Ovary (tissue), 9 donors: ENCODE measurements around the gene BTG2. TPM values are rescaled to one million over a fixed set of nuclear protein-coding genes. Genes with fewer than 3 reads are reported as not detected.

ENCODE experiments used
- DNase-seq, 5 donors: peaks; one replicate each; pipeline ENCODE4 v3.0.0-alpha.2; 2019 to 2020
- H3K27ac ChIP-seq, 2 donors: fragments of 200-600 bp; one replicate each; pipeline versions ENCODE4 v1.5.1 to v1.8.0; 2019 to 2022
- H3K27me3 ChIP-seq: fragments of 200-600 bp; one replicate; pipeline ENCODE4 v1.8.0; 2022
- H3K36me3 ChIP-seq: fragments of 200-600 bp; sonication (generic); one replicate; pipeline ENCODE4 v1.5.1; 2019
- H3K4me1 ChIP-seq: one replicate; pipeline ENCODE4 v1.8.1; 2013; ENCODE audit warnings: mild to moderate bottlenecking, moderate library complexity; ENCODE audit not compliant: insufficient read depth
- H3K4me3 ChIP-seq: fragments of 200-600 bp; sonication (generic); one replicate; pipeline ENCODE4 v1.5.1; 2017
- H3K9me3 ChIP-seq, 2 donors: fragments of 200-600 bp in 1 of 2; sonication (generic) in 1 of 2; one replicate each; pipeline versions ENCODE4 v1.5.1 to v1.8.1; 2013 to 2019; ENCODE audit warnings: mild to moderate bottlenecking in 1 of 2, moderate library complexity in 1 of 2
- EP300 ChIP-seq: sonication (generic); formaldehyde crosslinking; IDR thresholded peaks from one replicate; pipeline ENCODE4 v1.6.1; 2017; ENCODE audit warnings: antibody characterized with exemption
- POLR2A ChIP-seq: fragments of 450-650 bp; IDR thresholded peaks from one replicate; pipeline ENCODE4 v1.6.1; 2017; ENCODE audit warnings: antibody characterized with exemption, mild to moderate bottlenecking, moderate library complexity
- WGBS, 3 donors: extraction: QIAGEN DNeasy Blood & Tissue Kit in 1 of 3; methylation state at CpG; one replicate each; pipeline versions ENCODE4 v1.1.5 to v1.1.7; 2013 to 2017; 5-methylcytosine and 5-hydroxymethylcytosine counted together
- intact Hi-C, 4 donors: fragments of 100-400 bp; cut with DNase I; formaldehyde crosslinking; loops; one replicate each; pipeline versions ENCODE4 v1.11.0 to v1.15.1; 2022 to 2023
- polyA plus RNA-seq, 2 donors: library from polyadenylated mRNA; stranded (reverse); fragments of 200-250 nt in 1 of 2; fragments of 350-450 nt in 1 of 2; fragmentation: Illumina TruSeq in 1 of 2; extraction: RNeasy Lipid Tissue Mini Kit (QIAGEN cat#74804) in 1 of 2; gene quantifications; one replicate each; pipeline ENCODE4 v1.2.3, GENCODE V29; 2013 to 2014
- total RNA-seq, 7 donors: library from RNA; depleted of rRNA in 2 of 7; stranded (reverse); fragments of >200 nt in 2 of 7; fragmentation: NEBNext Ultra II Directional in 3 of 7; extraction: Animal tissue kit (Norgen Biotek cat#: 25700) in 3 of 7; gene quantifications; one replicate each; pipeline versions ENCODE4 v1.1.0 to v1.2.4, GENCODE V29; 2016 to 2023
- TF ChIP-seq, protein P1 (sequence below), 3 donors: fragments of 450-650 bp in 2 of 3; fragments of 200-600 bp in 1 of 3; IDR thresholded peaks; one replicate each; pipeline versions ENCODE4 v1.5.1 to v1.8.0; 2016 to 2022; ENCODE audit warnings: antibody characterized with exemption in 3 of 3, mild to moderate bottlenecking in 1 of 3
- donor health status: DM: no; HTN: no; CAD: no; lungs with moderate emphysema.
- donor health status: DM: no; HTN: no; CAD: no.
- donor health status: Bipolar disorder and iron deficiency.
- donor health status: DM: yes; HTN: yes; CAD: no.
- donor health status: DM: no; HTN: no; CAD: no.
- donor health status: DM: yes; HTN: yes; CAD: no.

The BTG2 gene
- total and polyA plus RNA-seq, 9 donors, result 113 to 395 (median 202) TPM

DNA sequence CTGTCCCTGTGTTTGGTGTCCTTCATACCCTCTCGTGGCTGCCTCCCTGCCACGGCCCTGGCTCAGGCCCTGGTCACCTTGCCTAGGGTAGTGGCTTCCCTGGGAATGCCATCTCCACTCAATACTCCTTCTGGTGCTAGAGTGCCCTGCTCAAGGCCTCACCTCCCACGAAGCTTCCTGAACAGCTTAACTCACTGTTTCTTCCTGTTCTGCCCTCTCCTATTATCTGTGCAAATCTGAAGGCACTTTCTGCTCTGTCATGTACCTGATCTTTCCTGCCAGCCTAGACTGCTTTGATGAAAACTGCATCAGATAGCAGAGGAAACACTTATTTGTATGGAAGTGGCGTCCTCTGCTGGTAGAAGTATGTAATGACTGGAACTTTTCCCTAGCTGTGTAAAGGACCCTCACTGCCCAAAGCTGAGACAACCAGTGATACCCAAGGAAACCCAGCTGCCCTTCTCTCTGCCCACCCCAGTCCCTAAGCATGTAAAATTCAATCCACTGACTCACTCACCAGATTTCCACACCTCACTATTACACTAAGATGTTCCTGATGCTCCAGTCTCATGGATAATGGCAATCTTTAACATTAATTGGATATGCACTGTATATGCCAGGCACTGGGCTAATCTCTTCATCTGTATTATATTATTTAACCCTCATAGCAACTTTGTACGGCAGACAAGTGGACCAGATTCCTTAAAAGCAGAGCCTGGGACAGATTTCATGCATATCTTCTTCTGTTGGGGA is 36.2 kb upstream of the BTG2 start:
- WGBS, 3 donors, result 36 to 42% (median 39%) methylated on average over 5 of the region's 5 CpGs
- Histone ChIP-seq H3K4me1 (peaks cover 5% of the 10 kb centered on the region), H3K27ac (no peak overlapping the region)

DNA sequence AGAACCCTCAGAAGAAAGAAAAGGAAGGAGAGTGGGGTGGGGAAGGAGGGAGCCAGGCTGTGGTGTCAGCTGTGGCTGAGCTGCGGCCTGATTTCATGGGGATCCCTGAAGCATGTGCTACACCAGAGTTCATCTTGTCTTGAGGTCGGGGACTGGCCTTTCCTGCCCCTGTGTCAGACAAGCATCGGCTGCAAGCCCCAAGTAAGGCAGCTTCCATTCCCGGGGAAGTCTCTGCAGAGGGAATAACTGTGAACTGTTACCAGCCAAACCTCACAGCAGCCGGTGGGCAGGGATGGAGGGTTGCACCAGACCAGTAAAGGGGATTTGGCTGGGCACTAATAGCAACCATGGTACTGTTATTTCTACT is 35.7 kb upstream of the BTG2 start:
- H3K27me3 ChIP-seq, result no peaks in the 10 kb centered on the region
- H3K4me1 ChIP-seq, result peaks cover 5% of the 10 kb centered on the region
- intact Hi-C loops, result loop anchor here (5.0 to 10.0 kb wide), 8 partner anchors 38 to 445 kb away; partner anchors contain the start of gene BTG2 (in 2 of the 4)
- no peaks in the 10 kb centered on the region for H3K9me3 ChIP-seq
- H3K4me3 ChIP-seq, result no peak overlapping the region
- no peak overlapping the region for H3K27ac ChIP-seq
- TF ChIP-seq, protein P1, sequence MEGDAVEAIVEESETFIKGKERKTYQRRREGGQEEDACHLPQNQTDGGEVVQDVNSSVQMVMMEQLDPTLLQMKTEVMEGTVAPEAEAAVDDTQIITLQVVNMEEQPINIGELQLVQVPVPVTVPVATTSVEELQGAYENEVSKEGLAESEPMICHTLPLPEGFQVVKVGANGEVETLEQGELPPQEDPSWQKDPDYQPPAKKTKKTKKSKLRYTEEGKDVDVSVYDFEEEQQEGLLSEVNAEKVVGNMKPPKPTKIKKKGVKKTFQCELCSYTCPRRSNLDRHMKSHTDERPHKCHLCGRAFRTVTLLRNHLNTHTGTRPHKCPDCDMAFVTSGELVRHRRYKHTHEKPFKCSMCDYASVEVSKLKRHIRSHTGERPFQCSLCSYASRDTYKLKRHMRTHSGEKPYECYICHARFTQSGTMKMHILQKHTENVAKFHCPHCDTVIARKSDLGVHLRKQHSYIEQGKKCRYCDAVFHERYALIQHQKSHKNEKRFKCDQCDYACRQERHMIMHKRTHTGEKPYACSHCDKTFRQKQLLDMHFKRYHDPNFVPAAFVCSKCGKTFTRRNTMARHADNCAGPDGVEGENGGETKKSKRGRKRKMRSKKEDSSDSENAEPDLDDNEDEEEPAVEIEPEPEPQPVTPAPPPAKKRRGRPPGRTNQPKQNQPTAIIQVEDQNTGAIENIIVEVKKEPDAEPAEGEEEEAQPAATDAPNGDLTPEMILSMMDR (IDR thresholded peaks at IDR 0.05), result no peak
- TF ChIP-seq POLR2A (no peak), EP300 (no peak)
- H3K36me3 ChIP-seq, result no peaks in the 10 kb centered on the region
- DNase-seq, result peak in 1 of 5 donors; percentile 22
- WGBS, 3 donors, result 57 to 72% (median 62%) methylated on average over 5 of the region's 5 CpGs

More for the DNA sequence above, 36.2 kb upstream of the BTG2 start:
- no peak overlapping the region for H3K4me3 ChIP-seq
- H3K9me3 ChIP-seq, result no peaks in the 10 kb centered on the region
- H3K27me3 ChIP-seq, result no peaks in the 10 kb centered on the region
- peak in 1 of 5 donors; percentile 17 for DNase-seq
- H3K36me3 ChIP-seq, result no peaks in the 10 kb centered on the region
- no peak for TF ChIP-seq POLR2A
- TF ChIP-seq, protein P1 (IDR thresholded peaks at IDR 0.05), result peak; percentile 23 to 89 (median 75)
- intact Hi-C loops, result loop anchor here in 2 of 4 donors (10.0 kb wide), 2 partner anchors 436 to 446 kb away; no protein-coding TSS in a partner anchor

DNA sequence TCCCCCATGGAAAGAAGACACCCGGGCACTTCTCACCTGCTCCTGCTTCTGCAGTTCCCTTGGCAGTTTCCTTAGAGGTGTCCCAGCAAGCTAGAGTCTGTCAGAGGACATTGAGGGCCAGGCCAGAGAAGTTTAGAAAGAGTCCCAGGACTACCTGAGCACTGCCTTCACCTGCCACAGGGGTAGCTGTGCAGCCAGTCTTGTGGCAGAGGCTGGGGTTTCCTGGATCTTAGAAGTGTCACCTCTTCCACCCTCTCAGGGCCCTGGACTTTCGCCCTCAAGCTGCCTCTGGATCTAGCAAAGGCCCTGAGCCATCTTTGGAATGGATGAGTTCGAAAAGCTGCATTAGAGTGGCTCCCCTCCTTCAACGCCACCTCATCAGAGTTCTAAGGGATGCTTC is 34.9 kb upstream of the BTG2 start:
- Histone ChIP-seq H3K4me3 (no peak overlapping the region), H3K36me3 (no peaks in the 10 kb centered on the region), H3K27ac (no peak overlapping the region), H3K9me3 (no peaks in the 10 kb centered on the region), H3K27me3 (no peaks in the 10 kb centered on the region), H3K4me1 (peaks cover 5% of the 10 kb centered on the region)
- no peak for TF ChIP-seq EP300
- no peak for TF ChIP-seq POLR2A
- TF ChIP-seq, protein P1 (IDR thresholded peaks at IDR 0.05), result no peak
- DNase-seq, result peak in 1 of 5 donors; percentile 31
- intact Hi-C loops, result loop anchor here (5.0 to 10.0 kb wide), 6 partner anchors 37 to 424 kb away; partner anchors contain the start of gene BTG2 (in 2 of the 4)
- 80 to 96% (median 84%) methylated on average over 4 of the region's 4 CpGs for WGBS, 3 donors

GRCh38 chr1:203271018-203271743 is 34.1 kb upstream of the BTG2 start:
- peak in 3 of 5 donors; percentile 52 to 79 (median 64) for DNase-seq
- Histone ChIP-seq H3K4me3 (no peak overlapping the region), H3K27ac (no peak overlapping the region), H3K9me3 (no peaks in the 10 kb centered on the region), H3K27me3 (no peaks in the 10 kb centered on the region), H3K4me1 (peaks cover 5% of the 10 kb centered on the region), H3K36me3 (no peaks in the 10 kb centered on the region)
- no peak for TF ChIP-seq POLR2A
- TF ChIP-seq EP300, result no peak
- TF ChIP-seq, protein P1 (IDR thresholded peaks at IDR 0.05), result no peak
- intact Hi-C loops, result loop anchor here (5.0 to 10.0 kb wide), 6 partner anchors 36 to 424 kb away; partner anchors contain the start of gene BTG2 (in 2 of the 4)
- 26 to 31% (median 27%) methylated on average over 8 of the region's 8 CpGs for WGBS, 3 donors
